K562 (cell line): Measurements from ENCODE around the gene KRI1. TPM values are rescaled to one million over a fixed set of nuclear protein-coding genes. Genes with fewer than 3 reads are reported as not detected.

Source experiments
- CHCHD3 ChIP-seq: fragments of 250-450 bp; sonication (Bioruptor Pico); IDR thresholded peaks from 2 replicates; pipeline ENCODE4 v2.1.2; 2022; ENCODE audit warnings: mild to moderate bottlenecking
- CHD4 ChIP-seq: fragments of 200-600 bp; sonication (generic); IDR thresholded peaks from 3 replicates; pipeline ENCODE4 v1.6.1; 2012; ENCODE audit warnings: low read depth, mild to moderate bottlenecking, mixed read lengths, low read length, inconsistent platforms; ENCODE audit not compliant: insufficient read depth, insufficient replicate concordance, poor library complexity, severe bottlenecking
- CTBP1 ChIP-seq: fragments of 450-650 bp; IDR thresholded peaks from 2 replicates; pipeline ENCODE4 v1.6.1; 2016; ENCODE audit warnings: borderline replicate concordance
- CTCF ChIP-seq, 3 experiments: IDR thresholded peaks in 2 of 3; conservative IDR thresholded peaks in 1 of 3; 2 replicates each; pipeline ENCODE4 v1.5.1; 2011 to 2012; ENCODE audit warnings: low read length in 3 of 3, mild to moderate bottlenecking in 3 of 3, control low read depth in 2 of 3, improper control_type of control experiment in 1 of 3, inconsistent platforms in 1 of 3, low read depth in 1 of 3, mixed read lengths in 1 of 3, moderate library complexity in 1 of 3; ENCODE audit not compliant: insufficient read depth in 2 of 3
- EP400 ChIP-seq: fragments of 450-650 bp; IDR thresholded peaks from 2 replicates; pipeline ENCODE4 v1.6.1; 2017; ENCODE audit warnings: antibody characterized with exemption, mild to moderate bottlenecking, moderate library complexity
- GABPB2 ChIP-seq: fragments of 250-450 bp; sonication (Bioruptor Pico); conservative IDR thresholded peaks from 2 replicates; pipeline ENCODE4 v1.5.1; 2021; ENCODE audit warnings: mild to moderate bottlenecking
- HLTF ChIP-seq: fragments of 450-650 bp; IDR thresholded peaks from 2 replicates; pipeline ENCODE4 v1.6.1; 2016
- IFI16 ChIP-seq: fragments of 250-450 bp; sonication (Bioruptor Pico); IDR thresholded peaks from 2 replicates; pipeline ENCODE4 v2.1.2; 2022; ENCODE audit warnings: mild to moderate bottlenecking, inconsistent platforms
- JUN ChIP-seq, 2 experiments: sonication (generic) in 1 of 2; formaldehyde crosslinking in 1 of 2; IDR thresholded peaks; 2 replicates each; pipeline versions ENCODE4 v1.6.1 to v1.8.0; 2012 to 2022; ENCODE audit warnings: borderline replicate concordance in 2 of 2, mild to moderate bottlenecking in 2 of 2, improper control_type of control experiment in 1 of 2, low read depth in 1 of 2, low read length in 1 of 2, missing genetic modification reagents in 1 of 2
- KAT7 ChIP-seq: sonication (generic); formaldehyde crosslinking; IDR thresholded peaks from 2 replicates; pipeline ENCODE4 v1.8.0; 2022; ENCODE audit warnings: missing genetic modification reagents, mild to moderate bottlenecking, borderline replicate concordance
- MAZ ChIP-seq, 2 experiments: fragments of 450-650 bp in 1 of 2; sonication (generic) in 1 of 2; formaldehyde crosslinking; IDR thresholded peaks in 1 of 2; conservative IDR thresholded peaks in 1 of 2; 2 replicates each; pipeline versions ENCODE4 v1.4.0 to v1.5.0; 2020; ENCODE audit warnings: mild to moderate bottlenecking in 1 of 2, missing genetic modification reagents in 1 of 2
- MEF2D ChIP-seq: conservative IDR thresholded peaks from 2 replicates; pipeline ENCODE4 v1.6.1; 2016; ENCODE audit warnings: low read depth, missing genetic modification characterization, missing compliant biosample characterization
- NKRF ChIP-seq: fragments of 450-650 bp; IDR thresholded peaks from 2 replicates; pipeline ENCODE4 v1.6.1; 2016; ENCODE audit warnings: borderline replicate concordance
- POU5F1 ChIP-seq: fragments of 150-350 bp; IDR thresholded peaks from 2 replicates; pipeline ENCODE4 v1.6.1; 2014; ENCODE audit warnings: borderline replicate concordance, low read length, low read depth, mild to moderate bottlenecking; ENCODE audit not compliant: partially characterized antibody
- SP2 ChIP-seq: IDR thresholded peaks from 2 replicates; pipeline ENCODE4 v1.6.1; 2011; ENCODE audit warnings: mild to moderate bottlenecking, low read depth, low read length, moderate library complexity; ENCODE audit not compliant: poor library complexity, severe bottlenecking; ENCODE audit errors: extremely low read depth
- YBX1 ChIP-seq: fragments of 450-650 bp; IDR thresholded peaks from 2 replicates; pipeline ENCODE4 v1.7.1; 2016; ENCODE audit warnings: mild to moderate bottlenecking
- ZBTB12 ChIP-seq: fragments of 250-450 bp; sonication (Bioruptor Pico); IDR thresholded peaks from 2 replicates; pipeline ENCODE4 v1.4.0; 2020
- ZNF263 ChIP-seq: sonication (generic); formaldehyde crosslinking; IDR thresholded peaks from 2 replicates; pipeline ENCODE4 v1.8.0; 2022; ENCODE audit warnings: mild to moderate bottlenecking, missing genetic modification reagents, borderline replicate concordance
- ZNF347 ChIP-seq: fragments of 450-650 bp; formaldehyde crosslinking; IDR thresholded peaks from 2 replicates; pipeline ENCODE4 v1.4.0; 2020; ENCODE audit warnings: low read depth, mild to moderate bottlenecking, moderate library complexity
- ZNF384 ChIP-seq: IDR thresholded peaks from 2 replicates; pipeline ENCODE4 v1.6.1; 2012; ENCODE audit warnings: low read depth, low read length, improper control_type of control experiment
- ZNF511 ChIP-seq: sonication (generic); formaldehyde crosslinking; IDR thresholded peaks from 2 replicates; pipeline ENCODE4 v1.8.0; 2022; ENCODE audit warnings: mild to moderate bottlenecking, missing genetic modification reagents
- polyA plus RNA-seq, 8 experiments: library from polyadenylated mRNA; depleted of rRNA in 4 of 8; stranded (reverse) in 5 of 8; unstranded in 3 of 8; fragments of >200 nt; fragmentation: Nextera tagmentation in 2 of 8; fragmentation: Illumina TruSeq in 1 of 8; extraction: Ambion mirVana in 2 of 8; extraction: Trizol in 1 of 8; gene quantifications; 2 replicates each; pipeline versions ENCODE4 v1.2.1 to v1.2.3, GENCODE V29; 2011 to 2014; ENCODE audit warnings: inconsistent platforms in 1 of 8, missing spikeins in 1 of 8
- total RNA-seq, 7 experiments: library from RNA; depleted of rRNA in 6 of 7; stranded (reverse); fragments of >200 nt in 6 of 7; fragmentation: Illumina TruSeq in 2 of 7; extraction: Trizol in 2 of 7; gene quantifications; 2 replicates each; pipeline versions ENCODE4 v1.2.1 to v1.2.3, GENCODE V29; 2011 to 2021; ENCODE audit warnings: low replicate concordance in 1 of 7

The KRI1 gene
- total and polyA plus RNA-seq, 9 of the 15 experiments (the other 6 are each of a cell fraction or from before 2014, with no cell fraction given): 1.1 to 50.7 (median 24.7) TPM

DNA sequence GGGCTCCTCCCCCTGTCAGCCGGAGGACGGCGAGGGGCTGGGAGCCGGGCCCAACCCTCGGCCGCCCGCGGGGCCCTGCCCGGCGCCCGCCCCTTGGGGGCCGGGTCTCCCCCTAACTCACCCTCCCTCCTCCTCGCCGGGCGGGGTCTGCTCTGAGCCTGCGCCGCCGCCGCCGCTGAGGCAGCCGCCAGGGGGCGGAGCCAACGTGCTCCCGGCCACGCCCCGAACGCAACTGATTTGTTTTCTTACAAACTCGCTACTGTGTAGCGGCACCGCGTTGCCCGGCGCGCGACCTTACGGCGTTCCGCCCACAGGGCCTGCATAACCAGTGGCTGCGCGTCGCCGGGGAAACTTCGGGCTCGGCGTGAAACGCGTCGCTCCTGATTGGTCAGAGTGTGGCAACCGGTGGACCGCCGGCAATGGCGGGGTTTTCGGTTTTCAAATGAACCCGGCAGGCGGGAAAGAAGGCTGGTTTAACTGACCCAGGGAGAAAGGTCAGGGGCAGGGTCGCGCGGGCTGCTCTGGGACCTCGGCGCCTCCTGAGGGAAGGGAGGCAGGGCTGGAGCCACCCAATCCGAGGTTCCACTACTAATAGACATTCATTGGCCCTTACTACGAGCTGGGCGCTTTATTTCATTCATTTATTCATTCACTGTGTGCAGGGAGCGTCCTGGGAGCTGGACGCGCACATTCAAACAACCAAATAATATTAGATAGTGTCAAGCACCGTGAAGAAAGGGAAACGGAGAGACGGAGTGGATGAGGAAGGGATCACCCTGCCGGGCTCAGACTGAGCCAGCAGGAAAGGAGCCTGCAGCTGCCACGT, 3.2 kb upstream of the KRI1 start, which contains the start of gene CDKN2D (continued):
- no peak for TF ChIP-seq CHCHD3 (CRISPR knock-in tag)
- TF ChIP-seq ZNF384: no peak
- TF ChIP-seq ZNF263 (CRISPR knock-in tag): no peak; the same call in 1 of the 2 replicates
- TF ChIP-seq GABPB2 (CRISPR knock-in tag): no peak
- TF ChIP-seq EP400: peak; percentile 98
- TF ChIP-seq POU5F1: no peak
- no peak for TF ChIP-seq CHD4
- peak; percentile 77 to 93 for TF ChIP-seq MAZ (CRISPR knock-in tag; conservative IDR thresholded peaks at IDR 0.05 in 1 of 2, IDR thresholded peaks at IDR 0.05 in 1 of 2)
- TF ChIP-seq IFI16 (CRISPR knock-in tag): no peak
- 0 out of 2 replicates have a peak, but pooled peaks have one; percentile 14 for TF ChIP-seq ZBTB12 (CRISPR knock-in tag)
- TF ChIP-seq KAT7 (CRISPR knock-in tag): peak; percentile 71; the same call in 1 of the 2 replicates
- TF ChIP-seq SP2: peak; percentile 27
- no peak for TF ChIP-seq CTCF (IDR thresholded peaks at IDR 0.05 in 2 of 3, conservative IDR thresholded peaks at IDR 0.05 in 1 of 3; ENCODE audit: insufficient read depth in 2 of 3, low read depth in 1 of 3, low read length in 3 of 3)
- TF ChIP-seq JUN (IDR thresholded peaks at IDR 0.05; ENCODE audit: borderline replicate concordance, low read depth, low read length): peak; percentile 15; the same call in 1 of the 2 replicates
- TF ChIP-seq JUN (CRISPR knock-in tag; IDR thresholded peaks at IDR 0.05; ENCODE audit: borderline replicate concordance): no peak
- TF ChIP-seq MEF2D: no peak
- TF ChIP-seq NKRF: peak; percentile 95; the same call in 1 of the 2 replicates
- peak; percentile 7 for TF ChIP-seq CTBP1
- no peak for TF ChIP-seq YBX1
- TF ChIP-seq HLTF: no peak
- no peak for TF ChIP-seq ZNF347 (CRISPR knock-in tag)
- no peak; the same call in 1 of the 2 replicates for TF ChIP-seq ZNF511
